OCI-LY3 (cell line): ENCODE measurements around the gene DPP6.

ENCODE experiments used
- H2AFZ ChIP-seq: fragments of 200-600, 300-600 bp; shearing (Covaris generic); 2 replicates; pipeline ENCODE4 v1.6.0; 2014; ENCODE audit warnings: antibody characterized with exemption, low read depth, low read length
- H3K27ac ChIP-seq: fragments of 200-600, 300-600 bp; sonication (generic); 2 replicates; pipeline ENCODE4 v1.5.1; 2014; ENCODE audit warnings: mild to moderate bottlenecking, low read length, moderate library complexity, mixed read lengths
- H3K27me3 ChIP-seq: fragments of 200-600, 300-600 bp; sonication (generic); 2 replicates; pipeline ENCODE4 v1.6.1; 2014; ENCODE audit warnings: low read depth, low read length, mixed read lengths
- H3K36me3 ChIP-seq: fragments of 200-600, 300-600 bp; sonication (generic); replicated peaks from 2 replicates; pipeline ENCODE3; 2014; ENCODE audit warnings: low read depth, low read length, mixed read lengths
- H3K4me1 ChIP-seq: fragments of 300-600, 200-600 bp; sonication (generic); 2 replicates; pipeline ENCODE4 v1.6.1; 2014; ENCODE audit warnings: low read length, mixed read lengths
- H3K4me2 ChIP-seq: fragments of 200-600, 300-600 bp; sonication (generic); 2 replicates; pipeline ENCODE4 v1.6.1; 2014; ENCODE audit warnings: low read length, mixed read lengths
- H3K4me3 ChIP-seq: fragments of 300-600, 200-600 bp; sonication (generic); 2 replicates; pipeline ENCODE4 v1.5.1; 2014; ENCODE audit warnings: antibody characterized with exemption, mild to moderate bottlenecking, low read length, moderate library complexity
- H3K79me2 ChIP-seq: fragments of 300-600, 200-600 bp; shearing (Covaris generic); 2 replicates; pipeline ENCODE4 v1.6.1; 2014; ENCODE audit warnings: mild to moderate bottlenecking, low read length, mixed read lengths
- H3K9ac ChIP-seq: fragments of 300-600, 200-600 bp; shearing (Covaris generic); 2 replicates; pipeline ENCODE4 v1.6.0; 2014; ENCODE audit warnings: mild to moderate bottlenecking, low read length, moderate library complexity
- H3K9me3 ChIP-seq: fragments of 200-600, 300-600 bp; shearing (Covaris generic); 2 replicates; pipeline ENCODE4 v1.6.1; 2014; ENCODE audit warnings: low read length, mixed read lengths; ENCODE audit not compliant: insufficient read depth
- H4K20me1 ChIP-seq: fragments of 200-600, 300-600 bp; sonication (generic); 2 replicates; pipeline ENCODE4 v1.6.1; 2016; ENCODE audit warnings: low read length, mixed read lengths; ENCODE audit not compliant: insufficient read depth
- EZH2phosphoT487 ChIP-seq: fragments of 200-600 bp; shearing (Covaris generic); IDR thresholded peaks from 2 replicates; pipeline ENCODE4 v1.6.1; 2018; ENCODE audit warnings: antibody characterized with exemption, mixed run types, low read depth
- TF ChIP-seq, protein P1 (sequence below): fragments of 200-600, 300-600 bp; sonication (generic); IDR thresholded peaks from 2 replicates; pipeline ENCODE4 v1.5.1; 2014; ENCODE audit warnings: antibody characterized with exemption, low read length, low read depth

Gene DPP6

DNA sequence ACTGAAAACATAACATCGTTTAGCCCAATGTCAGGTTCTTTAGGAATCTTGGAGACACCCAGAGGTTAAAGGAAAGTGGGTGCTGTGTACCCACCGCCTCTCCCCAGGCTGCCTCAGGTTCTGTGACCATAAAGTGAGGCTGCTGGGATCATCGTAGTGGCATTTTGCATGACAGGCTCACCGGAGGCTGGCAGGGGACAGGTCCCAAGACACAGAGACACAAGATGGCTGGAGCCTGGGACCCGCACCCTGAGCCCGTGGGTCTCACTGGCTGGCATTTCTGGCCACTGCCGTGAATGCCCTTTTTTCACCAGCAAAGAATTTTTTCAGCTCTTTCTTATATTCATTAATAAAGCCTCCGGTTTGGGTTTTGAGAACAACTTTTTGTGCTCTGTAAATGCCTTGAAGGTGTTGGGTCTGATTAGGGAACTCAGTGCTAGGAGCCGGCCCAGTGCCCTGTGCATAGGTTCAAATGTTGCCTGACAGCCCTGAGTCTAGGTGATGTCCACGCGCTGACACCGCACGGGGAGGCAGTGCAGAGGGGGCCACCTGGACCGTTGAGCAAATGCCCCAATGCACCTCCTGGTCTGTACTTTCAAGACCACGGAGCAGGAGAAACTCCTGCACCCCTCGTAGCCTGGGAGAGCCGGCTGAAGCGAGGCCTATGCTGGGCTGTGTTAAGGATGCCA, 820.8 kb downstream of the DPP6 start:
- Histone ChIP-seq H3K27ac (no peak overlapping the region), H3K4me2 (no peak overlapping the region), H3K9ac (no peak overlapping the region), H3K79me2 (no peaks in the 10 kb centered on the region), H3K4me1 (peaks cover 9% of the 10 kb centered on the region), H3K4me3 (no peak overlapping the region), H3K36me3 (no peaks in the 10 kb centered on the region), H4K20me1 (0 out of 2 replicates have a peak, but pooled peaks cover 4% of the 10 kb centered on the region), H3K9me3 (no peaks in the 10 kb centered on the region), H3K27me3 (peaks cover 48% of the 10 kb centered on the region), H2AFZ (no peak overlapping the region)
- no peak for TF ChIP-seq EZH2phosphoT487
- TF ChIP-seq, protein P1, sequence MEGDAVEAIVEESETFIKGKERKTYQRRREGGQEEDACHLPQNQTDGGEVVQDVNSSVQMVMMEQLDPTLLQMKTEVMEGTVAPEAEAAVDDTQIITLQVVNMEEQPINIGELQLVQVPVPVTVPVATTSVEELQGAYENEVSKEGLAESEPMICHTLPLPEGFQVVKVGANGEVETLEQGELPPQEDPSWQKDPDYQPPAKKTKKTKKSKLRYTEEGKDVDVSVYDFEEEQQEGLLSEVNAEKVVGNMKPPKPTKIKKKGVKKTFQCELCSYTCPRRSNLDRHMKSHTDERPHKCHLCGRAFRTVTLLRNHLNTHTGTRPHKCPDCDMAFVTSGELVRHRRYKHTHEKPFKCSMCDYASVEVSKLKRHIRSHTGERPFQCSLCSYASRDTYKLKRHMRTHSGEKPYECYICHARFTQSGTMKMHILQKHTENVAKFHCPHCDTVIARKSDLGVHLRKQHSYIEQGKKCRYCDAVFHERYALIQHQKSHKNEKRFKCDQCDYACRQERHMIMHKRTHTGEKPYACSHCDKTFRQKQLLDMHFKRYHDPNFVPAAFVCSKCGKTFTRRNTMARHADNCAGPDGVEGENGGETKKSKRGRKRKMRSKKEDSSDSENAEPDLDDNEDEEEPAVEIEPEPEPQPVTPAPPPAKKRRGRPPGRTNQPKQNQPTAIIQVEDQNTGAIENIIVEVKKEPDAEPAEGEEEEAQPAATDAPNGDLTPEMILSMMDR: no peak

DNA sequence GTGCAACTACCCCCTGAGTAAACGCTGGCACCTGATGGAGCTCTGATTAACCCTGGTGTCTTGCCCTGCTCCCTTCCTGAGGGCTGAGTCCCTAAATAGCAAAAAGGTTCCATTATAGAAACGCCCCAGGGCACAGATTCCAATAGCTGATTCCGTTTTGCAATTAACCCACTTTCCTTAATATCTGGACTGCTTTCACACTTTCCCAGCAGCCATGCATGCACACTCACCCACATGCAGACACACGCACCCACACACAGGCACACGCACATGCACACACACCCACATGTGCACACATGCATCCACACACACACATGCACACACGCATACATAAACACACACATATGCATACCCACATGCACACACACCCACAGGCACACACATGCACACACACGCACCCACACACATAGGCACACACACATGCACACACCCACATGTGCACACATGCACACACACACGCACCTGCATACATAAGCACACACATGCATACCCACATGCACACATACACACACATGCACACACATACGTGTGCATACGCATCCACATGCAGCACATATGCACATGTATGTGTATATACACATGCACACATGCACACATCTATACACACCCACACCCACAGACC, 821.4 kb downstream of the DPP6 start:
- Histone ChIP-seq H3K27me3 (peaks cover 42% of the 10 kb centered on the region), H3K4me1 (peaks cover 3% of the 10 kb centered on the region), H3K9ac (no peak overlapping the region), H3K36me3 (no peaks in the 10 kb centered on the region), H4K20me1 (0 out of 2 replicates have a peak, but pooled peaks cover 4% of the 10 kb centered on the region), H3K9me3 (no peaks in the 10 kb centered on the region), H3K4me2 (no peak overlapping the region), H3K27ac (no peak overlapping the region), H3K79me2 (no peaks in the 10 kb centered on the region), H2AFZ (no peak overlapping the region), H3K4me3 (no peak overlapping the region)
- no peak for TF ChIP-seq EZH2phosphoT487
- TF ChIP-seq, protein P1: no peak

DNA sequence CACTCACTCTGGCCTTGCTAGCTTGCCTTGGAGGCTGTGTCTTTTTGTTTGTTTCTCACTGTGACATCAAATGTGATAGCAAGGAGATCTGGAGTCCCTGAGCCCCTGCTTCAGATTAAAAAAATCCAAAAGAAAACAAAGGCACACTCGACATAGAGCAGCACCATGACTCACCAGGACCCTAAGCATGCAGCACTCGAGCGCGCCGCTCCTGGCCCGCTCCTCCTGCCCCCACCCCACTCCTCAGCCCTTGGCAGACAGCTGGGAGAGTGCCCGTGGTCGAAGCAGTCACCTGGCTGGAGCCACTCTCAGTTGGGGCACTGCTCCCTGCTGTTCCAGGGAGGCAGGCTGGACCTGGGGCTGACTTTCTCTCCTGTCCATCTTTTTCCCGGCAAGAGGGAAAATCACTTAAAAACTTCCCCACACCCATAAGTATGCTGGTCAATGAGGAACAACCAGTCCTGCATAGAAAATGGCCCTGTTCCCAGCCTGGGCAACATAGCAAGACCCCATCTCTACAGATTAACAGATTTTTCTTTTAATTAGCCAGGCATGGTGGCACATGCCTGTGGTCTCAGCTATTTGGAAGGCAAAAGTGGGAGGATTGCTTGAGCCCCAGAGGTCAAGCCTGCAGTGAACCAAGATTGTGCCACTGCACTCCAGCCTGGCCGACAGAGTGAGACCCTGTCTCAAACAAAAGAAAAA, 822.4 kb downstream of the DPP6 start:
- H3K79me2 ChIP-seq: no peaks in the 10 kb centered on the region
- no peaks in the 10 kb centered on the region for H3K9me3 ChIP-seq
- H3K27ac ChIP-seq: no peak overlapping the region
- H3K36me3 ChIP-seq: no peaks in the 10 kb centered on the region
- no peak overlapping the region for H2AFZ ChIP-seq
- H3K27me3 ChIP-seq: peaks cover 33% of the 10 kb centered on the region
- H3K4me2 ChIP-seq: no peak overlapping the region
- H4K20me1 ChIP-seq: 0 out of 2 replicates have a peak, but pooled peaks cover 4% of the 10 kb centered on the region
- H3K9ac ChIP-seq: no peak overlapping the region
- no peak overlapping the region for H3K4me3 ChIP-seq
- no peak for TF ChIP-seq EZH2phosphoT487
- TF ChIP-seq, protein P1: no peak
- no peaks in the 10 kb centered on the region for H3K4me1 ChIP-seq

DNA sequence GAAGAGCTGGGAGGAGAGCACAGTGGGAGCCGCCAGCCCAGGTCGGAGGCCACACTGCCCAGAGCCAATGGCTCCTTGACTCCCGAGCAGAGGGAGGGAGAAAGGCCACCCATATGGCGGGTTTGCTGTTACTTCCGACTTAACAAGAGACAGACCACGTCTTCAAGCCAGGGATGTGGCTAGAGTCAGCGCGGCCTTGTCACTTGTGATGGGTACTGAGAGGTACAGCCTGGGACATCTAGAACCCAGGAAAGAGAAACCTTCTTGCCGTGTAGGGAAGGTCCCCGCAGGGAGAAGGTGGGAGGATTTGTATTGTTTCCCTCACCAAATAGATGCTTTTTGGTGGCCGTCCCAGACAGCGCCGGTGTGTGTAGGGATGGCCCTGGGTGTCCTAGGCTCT, 823.1 kb downstream of the DPP6 start:
- Histone ChIP-seq H3K27ac (no peak overlapping the region), H3K4me3 (no peak overlapping the region), H3K79me2 (no peaks in the 10 kb centered on the region), H4K20me1 (0 out of 2 replicates have a peak, but pooled peaks cover 4% of the 10 kb centered on the region), H3K27me3 (peaks cover 33% of the 10 kb centered on the region), H3K4me2 (no peak overlapping the region), H3K4me1 (no peaks in the 10 kb centered on the region), H2AFZ (no peak overlapping the region), H3K36me3 (no peaks in the 10 kb centered on the region), H3K9me3 (no peaks in the 10 kb centered on the region), H3K9ac (no peak overlapping the region)
- TF ChIP-seq, protein P1: no peak
- TF ChIP-seq EZH2phosphoT487: no peak
